Ectodermal cell (in vitro differentiated cells): ENCODE results near the gene IP6K3.

Experiments used
- H3K27ac ChIP-seq: 2 replicates; pipeline ENCODE4 v1.7.0; 2013; ENCODE audit warnings: mild to moderate bottlenecking, low read depth, low read length; ENCODE audit not compliant: insufficient read depth, poor library complexity, severe bottlenecking
- H3K27me3 ChIP-seq: 2 replicates; pipeline ENCODE4 v1.7.0; 2013; ENCODE audit warnings: mild to moderate bottlenecking, low read length; ENCODE audit not compliant: insufficient read depth, control insufficient read depth, poor library complexity, severe bottlenecking
- H3K36me3 ChIP-seq: one replicate; pipeline ENCODE4 v1.7.0; 2013; ENCODE audit warnings: low read length; ENCODE audit not compliant: control insufficient read depth, insufficient read depth
- H3K4me1 ChIP-seq: one replicate; pipeline ENCODE4 v1.7.0; 2013; ENCODE audit warnings: low read length; ENCODE audit not compliant: control insufficient read depth, insufficient read depth
- H3K4me3 ChIP-seq: 2 replicates; pipeline ENCODE4 v1.7.0; 2013; ENCODE audit warnings: low read depth, low read length, control low read depth; ENCODE audit not compliant: insufficient read depth
- H3K9me3 ChIP-seq: 2 replicates; pipeline ENCODE4 v1.7.0; 2013; ENCODE audit warnings: mild to moderate bottlenecking, low read length, moderate library complexity; ENCODE audit not compliant: control insufficient read depth
- WGBS, 2 experiments: methylation state at CpG; one replicate each; pipeline ENCODE4 v1.1.7; 2013; ENCODE audit warnings: missing lambda C conversion rate in 2 of 2; 5-methylcytosine and 5-hydroxymethylcytosine counted together

Gene IP6K3

GRCh38 chr6:33732817-33733708, 13.6 kb downstream of the IP6K3 start:
- H3K4me1 ChIP-seq = no peaks in the 10 kb centered on the region
- no peaks in the 10 kb centered on the region for H3K36me3 ChIP-seq
- H3K9me3 ChIP-seq = no peaks in the 10 kb centered on the region
- 90 to 91% methylated on average over 13 of the region's 13 CpGs for WGBS, 2 experiments
- H3K4me3 ChIP-seq = no peak overlapping the region
- H3K27me3 ChIP-seq = no peaks in the 10 kb centered on the region
- no peak overlapping the region for H3K27ac ChIP-seq

- no peaks in the 10 kb centered on the region for H3K36me3 ChIP-seq
- H3K27ac ChIP-seq = no peak overlapping the region
- no peaks in the 10 kb centered on the region for H3K27me3 ChIP-seq
- H3K9me3 ChIP-seq = no peaks in the 10 kb centered on the region
- WGBS, 2 experiments = 93 to 95% methylated on average over 6 of the region's 6 CpGs
- H3K4me3 ChIP-seq = no peak overlapping the region
- H3K4me1 ChIP-seq = no peaks in the 10 kb centered on the region
Observed at GRCh38 chr6:33732385-33732784, 14.3 kb downstream of the IP6K3 start.

GRCh38 chr6:33731751-33732282, 14.9 kb downstream of the IP6K3 start:
- H3K9me3 ChIP-seq = no peaks in the 10 kb centered on the region
- WGBS, 2 experiments = 93 to 95% methylated on average over 9 of the region's 9 CpGs
- no peaks in the 10 kb centered on the region for H3K36me3 ChIP-seq
- H3K27me3 ChIP-seq = no peaks in the 10 kb centered on the region
- H3K4me3 ChIP-seq = no peak overlapping the region
- H3K4me1 ChIP-seq = no peaks in the 10 kb centered on the region
- no peak overlapping the region for H3K27ac ChIP-seq

- WGBS, 2 experiments = 89 to 91% methylated on average over 7 of the region's 7 CpGs
- Histone ChIP-seq H3K4me1 (no peaks in the 10 kb centered on the region), H3K36me3 (no peaks in the 10 kb centered on the region), H3K27ac (no peak overlapping the region), H3K4me3 (no peak overlapping the region), H3K27me3 (no peaks in the 10 kb centered on the region), H3K9me3 (no peaks in the 10 kb centered on the region)
Observed at GRCh38 chr6:33731035-33731434, 15.7 kb downstream of the IP6K3 start.

GRCh38 chr6:33730611-33731010, 16.1 kb downstream of the IP6K3 start:
- no peak overlapping the region for H3K4me3 ChIP-seq
- H3K4me1 ChIP-seq = no peaks in the 10 kb centered on the region
- H3K27me3 ChIP-seq = no peaks in the 10 kb centered on the region
- 77 to 78% methylated on average over 10 of the region's 10 CpGs for WGBS, 2 experiments
- no peaks in the 10 kb centered on the region for H3K9me3 ChIP-seq
- no peak overlapping the region for H3K27ac ChIP-seq
- no peaks in the 10 kb centered on the region for H3K36me3 ChIP-seq

- Histone ChIP-seq H3K4me1 (no peaks in the 10 kb centered on the region), H3K36me3 (no peaks in the 10 kb centered on the region), H3K9me3 (no peaks in the 10 kb centered on the region), H3K27ac (no peak overlapping the region), H3K4me3 (no peak overlapping the region), H3K27me3 (no peaks in the 10 kb centered on the region)
- WGBS, 2 experiments = 93 to 97% methylated on average over 6 of the region's 6 CpGs
Observed at GRCh38 chr6:33729059-33729458, 17.6 kb downstream of the IP6K3 start.

GRCh38 chr6:33728438-33728837, 18.3 kb downstream of the IP6K3 start:
- 95 to 96% methylated on average over 11 of the region's 11 CpGs for WGBS, 2 experiments
- Histone ChIP-seq H3K4me3 (no peak overlapping the region), H3K4me1 (no peaks in the 10 kb centered on the region), H3K27me3 (no peaks in the 10 kb centered on the region), H3K9me3 (no peaks in the 10 kb centered on the region), H3K36me3 (no peaks in the 10 kb centered on the region), H3K27ac (no peak overlapping the region)

- 91 to 96% methylated on average over 11 of the region's 11 CpGs for WGBS, 2 experiments
- Histone ChIP-seq H3K27me3 (no peaks in the 10 kb centered on the region), H3K9me3 (no peaks in the 10 kb centered on the region), H3K4me3 (no peak overlapping the region), H3K4me1 (no peaks in the 10 kb centered on the region), H3K27ac (no peak overlapping the region), H3K36me3 (no peaks in the 10 kb centered on the region)
Observed at GRCh38 chr6:33727932-33728331, 18.8 kb downstream of the IP6K3 start.

GRCh38 chr6:33727126-33727525, 19.6 kb downstream of the IP6K3 start:
- Histone ChIP-seq H3K27me3 (no peaks in the 10 kb centered on the region), H3K4me3 (no peak overlapping the region), H3K4me1 (no peaks in the 10 kb centered on the region), H3K36me3 (no peaks in the 10 kb centered on the region), H3K9me3 (no peaks in the 10 kb centered on the region), H3K27ac (no peak overlapping the region)
- WGBS, 2 experiments = 94 to 95% methylated on average over 7 of the region's 7 CpGs

- 95 to 97% methylated on average over 15 of the region's 15 CpGs for WGBS, 2 experiments
- H3K27ac ChIP-seq = no peak overlapping the region
- H3K36me3 ChIP-seq = no peaks in the 10 kb centered on the region
- no peaks in the 10 kb centered on the region for H3K4me1 ChIP-seq
- H3K4me3 ChIP-seq = no peak overlapping the region
- H3K27me3 ChIP-seq = no peaks in the 10 kb centered on the region
- no peaks in the 10 kb centered on the region for H3K9me3 ChIP-seq
Observed at GRCh38 chr6:33726696-33727095, 20.0 kb downstream of the IP6K3 start.
